IMR-90 (cell line): ENCODE data around the gene CDK5RAP3. TPM values are rescaled to one million over a fixed set of nuclear protein-coding genes. Genes with fewer than 3 reads are reported as not detected.

ENCODE experiments used
- ATAC-seq: fragments of 200-7000 bp; cut with Tn5 transposase; 2 replicates; pipeline ENCODE4 v1.9.1; 2020; ENCODE audit warnings: low read depth, mild to moderate bottlenecking, moderate library complexity
- BruUV-seq: library from RNA; stranded (reverse); fragments of 400-500 nt; replicated peaks from 2 replicates; lab custom pipeline; 2021; lab: Mats Ljungman, UMichigan
- CTCF ChIA-PET: fragments of 300-600 bp; formaldehyde crosslinking; extraction: SDS; loops from one replicate; lab custom pipeline; 2021; ENCODE audit warnings: antibody characterized with exemption; lab: Yijun Ruan, JAX
- POLR2A ChIA-PET: fragments of 300-600 bp; sonication (Branson Sonifier 250); formaldehyde crosslinking; loops from one replicate; lab custom pipeline; 2022; ENCODE audit warnings: antibody characterized with exemption; ENCODE audit not compliant: unreplicated experiment; lab: Charles Lee
- DNase-seq: peaks from one replicate; pipeline ENCODE4 v3.0.0; 2013
- H2AFZ ChIP-seq: replicated peaks from 2 replicates; pipeline ENCODE3; 2013; ENCODE audit warnings: low read length, mild to moderate bottlenecking; ENCODE audit not compliant: poor library complexity
- H2AK5ac ChIP-seq: 2 replicates; pipeline ENCODE4 v1.6.1; 2013; ENCODE audit warnings: low read depth, low read length, inconsistent platforms
- H2AK9ac ChIP-seq: replicated peaks from 2 replicates; pipeline ENCODE3; 2013; ENCODE audit warnings: mild to moderate bottlenecking, low read depth, low read length, moderate library complexity; ENCODE audit not compliant: poor library complexity
- H2BK120ac ChIP-seq: 2 replicates; pipeline ENCODE4 v1.6.1; 2013; ENCODE audit warnings: low read depth, low read length, inconsistent platforms
- H2BK15ac ChIP-seq: 3 replicates; pipeline ENCODE4 v1.6.1; 2013; ENCODE audit warnings: low read depth, low read length, inconsistent platforms
- H2BK20ac ChIP-seq: 2 replicates; pipeline ENCODE4 v1.6.1; 2013; ENCODE audit warnings: low read depth, mild to moderate bottlenecking, inconsistent platforms, low read length, moderate library complexity
- H2BK5ac ChIP-seq: 2 replicates; pipeline ENCODE4 v1.6.1; 2013; ENCODE audit warnings: mild to moderate bottlenecking, low read depth, low read length, inconsistent platforms; ENCODE audit not compliant: poor library complexity, severe bottlenecking
- H3K14ac ChIP-seq: replicated peaks from 2 replicates; pipeline ENCODE4 v1.6.1; 2013; ENCODE audit warnings: low read depth, low read length, inconsistent platforms
- H3K18ac ChIP-seq: 2 replicates; pipeline ENCODE4 v1.6.1; 2013; ENCODE audit warnings: low read depth, low read length, control low read depth
- H3K23ac ChIP-seq: 2 replicates; pipeline ENCODE4 v1.6.1; 2013; ENCODE audit warnings: low read depth, low read length, inconsistent platforms
- H3K27ac ChIP-seq: 2 replicates; pipeline ENCODE4 v1.5.1; 2013; ENCODE audit warnings: mild to moderate bottlenecking, control low read depth, low read length; ENCODE audit not compliant: insufficient read depth
- H3K27me3 ChIP-seq: 2 replicates; pipeline ENCODE4 v1.6.1; 2013; ENCODE audit warnings: low read length; ENCODE audit not compliant: control insufficient read depth, insufficient read depth
- H3K36me3 ChIP-seq: 2 replicates; pipeline ENCODE4 v1.6.1; 2013; ENCODE audit warnings: low read length, mixed read lengths; ENCODE audit not compliant: control insufficient read depth, insufficient read depth
- H3K4ac ChIP-seq: 2 replicates; pipeline ENCODE4 v1.6.1; 2013; ENCODE audit warnings: low read depth, low read length, inconsistent platforms
- H3K4me1 ChIP-seq: 2 replicates; pipeline ENCODE4 v1.6.1; 2013; ENCODE audit warnings: low read length, mixed read lengths; ENCODE audit not compliant: control insufficient read depth, insufficient read depth
- H3K4me2 ChIP-seq: 2 replicates; pipeline ENCODE4 v1.6.1; 2013; ENCODE audit warnings: low read depth, mild to moderate bottlenecking, control low read depth, low read length, moderate library complexity
- H3K4me3 ChIP-seq: 2 replicates; pipeline ENCODE4 v1.5.1; 2013; ENCODE audit warnings: low read depth, mild to moderate bottlenecking, control low read depth, low read length, moderate library complexity; ENCODE audit not compliant: insufficient read depth
- H3K56ac ChIP-seq: 2 replicates; pipeline ENCODE4 v1.6.1; 2013; ENCODE audit warnings: low read length, inconsistent platforms; ENCODE audit not compliant: insufficient read depth; ENCODE audit errors: extremely low read depth
- H3K79me1 ChIP-seq, 2 experiments: 2 replicates each; pipeline ENCODE4 v1.6.1; 2013; ENCODE audit warnings: low read length in 2 of 2, inconsistent platforms in 1 of 2, low read depth in 1 of 2
- H3K9ac ChIP-seq: 2 replicates; pipeline ENCODE4 v1.6.1; 2013; ENCODE audit warnings: low read depth, low read length, control low read depth
- H3K9me1 ChIP-seq: 2 replicates; pipeline ENCODE4 v1.6.1; 2013; ENCODE audit warnings: low read length, inconsistent platforms; ENCODE audit not compliant: insufficient read depth
- H3K9me3 ChIP-seq: 2 replicates; pipeline ENCODE4 v1.6.1; 2013; ENCODE audit warnings: low read length; ENCODE audit not compliant: control insufficient read depth, insufficient read depth
- H4K20me1 ChIP-seq: 2 replicates; pipeline ENCODE4 v1.6.1; 2013; ENCODE audit warnings: low read length, inconsistent platforms; ENCODE audit not compliant: insufficient read depth
- H4K5ac ChIP-seq: 2 replicates; pipeline ENCODE4 v1.6.1; 2013; ENCODE audit warnings: mild to moderate bottlenecking, low read depth, low read length, control low read depth
- H4K8ac ChIP-seq, 2 experiments: 2 replicates each; pipeline ENCODE4 v1.6.1; 2013; ENCODE audit warnings: low read depth in 2 of 2, low read length in 2 of 2, control low read depth in 1 of 2, inconsistent platforms in 1 of 2
- H4K91ac ChIP-seq: 2 replicates; pipeline ENCODE4 v1.6.1; 2013; ENCODE audit warnings: low read depth, low read length, inconsistent platforms; ENCODE audit not compliant: insufficient read depth
- FOS ChIP-seq: fragments of 150-350 bp; IDR thresholded peaks from 2 replicates; pipeline ENCODE4 v1.6.1; 2016; ENCODE audit warnings: low read depth, low read length
- MXI1 ChIP-seq: IDR thresholded peaks from 2 replicates; pipeline ENCODE4 v1.6.1; 2012; ENCODE audit warnings: low read depth, mild to moderate bottlenecking, low read length, moderate library complexity, borderline replicate concordance
- RAD21 ChIP-seq: IDR thresholded peaks from 2 replicates; pipeline ENCODE4 v1.6.1; 2012; ENCODE audit warnings: low read length, improper control_type of control experiment
- WGBS, 2 experiments: methylation state at CpG; one replicate each; pipeline versions ENCODE4 v1.1.5 to v1.1.7; 2013; ENCODE audit warnings: missing lambda C conversion rate in 2 of 2; ENCODE audit not compliant: insufficient read length in 1 of 2; ENCODE audit errors: extremely low coverage in 2 of 2; 5-methylcytosine and 5-hydroxymethylcytosine counted together
- dilution Hi-C: fragments of 300-500 bp; cut with HindIII; formaldehyde crosslinking; loops from one replicate; pipeline ENCODE4 v1.14.3; 2018; ENCODE audit warnings: low sequenced_read_pairs; ENCODE audit not compliant: unreplicated experiment
- in situ Hi-C: fragments of 300-500 bp; cut with MboI; formaldehyde crosslinking; loops from 3 replicates; pipeline ENCODE4 v1.14.3; 2019; ENCODE audit warnings: low sequenced_read_pairs, inconsistent platforms, mixed read lengths
- intact Hi-C: fragments of 100-400 bp; cut with micrococcal nuclease; formaldehyde crosslinking; loops from 2 replicates; pipeline ENCODE4 v1.10.0; 2022
- polyA plus RNA-seq, 3 experiments: library from polyadenylated mRNA; depleted of rRNA; stranded (reverse); fragments of >200 nt; gene quantifications; 2 replicates each; pipeline ENCODE4 v1.2.3, GENCODE V29; 2012; ENCODE audit warnings: low replicate concordance in 1 of 3
- total RNA-seq: library from RNA; depleted of rRNA; stranded (reverse); fragments of >200 nt; gene quantifications from 2 replicates; pipeline ENCODE4 v1.2.3, GENCODE V29; 2012
- TF ChIP-seq, protein P1 (sequence below): conservative IDR thresholded peaks from 2 replicates; pipeline ENCODE4 v1.5.1; 2012; ENCODE audit warnings: mild to moderate bottlenecking, low read depth, low read length, improper control_type of control experiment
- TF ChIP-seq, protein P2 (sequence below): fragments of 150-350 bp; IDR thresholded peaks from 2 replicates; pipeline ENCODE4 v1.6.1; 2017; ENCODE audit warnings: mild to moderate bottlenecking, antibody characterized with exemption, low read length, low read depth

CDK5RAP3 gene
- total and polyA plus RNA-seq, 2 of the 4 experiments (the other 2 are of a cell fraction), result 75.3 to 153 TPM

GRCh38 chr17:48023400-48024148, 52.7 kb downstream of the CDK5RAP3 start:
- CTCF ChIA-PET, result interaction anchor here (0.8 kb wide), 1 partner anchor 24 kb away, joined by 3 read pairs; no protein-coding TSS in a partner anchor
- peak overlapping the region; percentile 33 for H3K4me3 ChIP-seq
- no peaks in the 10 kb centered on the region for H3K9me1 ChIP-seq
- no peak overlapping the region; the same call in 1 of the 2 replicates for H2AK5ac ChIP-seq
- H3K27me3 ChIP-seq, result no peaks in the 10 kb centered on the region
- intact Hi-C loops, result loop anchor here (2.0 to 10.0 kb wide), 2 partner anchors 77 to 311 kb away; partner anchors contain the start of gene CBX1
- no peak overlapping the region for H3K56ac ChIP-seq
- H2BK15ac ChIP-seq, result no peak overlapping the region
- WGBS, 2 experiments, result 2% methylated on average over 30 of the region's 54 CpGs; no CpG with 5 or more reads in 1 of the 2 experiments
- H4K8ac ChIP-seq, result 0 out of 4 replicates have a peak overlapping the region, but pooled peaks of 1 of the 2 experiments have one; percentile 42
- H3K18ac ChIP-seq, result no peak overlapping the region
- DNase-seq (peak; percentile 32), ATAC-seq (peak; percentile 15)
- H3K36me3 ChIP-seq, result no peaks in the 10 kb centered on the region
- peaks cover 0 to 7% of the 10 kb centered on the region in 2 experiments; a peak in 1 of 4 replicates for H3K79me1 ChIP-seq
- BruUV-seq, result no TSS peak
- H3K9me3 ChIP-seq, result no peaks in the 10 kb centered on the region
- peak overlapping the region; percentile 92 for H2AFZ ChIP-seq
- no peak overlapping the region for H3K14ac ChIP-seq
- dilution Hi-C loops, result no loop called here
- H3K4ac ChIP-seq, result no peak overlapping the region
- POLR2A ChIA-PET, result no interaction called here
- H2BK120ac ChIP-seq, result 0 out of 2 replicates have a peak overlapping the region, but pooled peaks have one; percentile 2
- H2BK5ac ChIP-seq, result no peak overlapping the region
- in situ Hi-C loops, result loop anchor here (10.0 kb wide), 1 partner anchor 571 kb away; the partner anchor contains the start of genes HOXB3 and HOXB5
- H4K5ac ChIP-seq, result no peak overlapping the region
- no peak overlapping the region for H3K9ac ChIP-seq
- no peak overlapping the region for H3K27ac ChIP-seq
- no peak overlapping the region for H4K91ac ChIP-seq
- H3K23ac ChIP-seq, result no peak overlapping the region
- peaks cover 18% of the 10 kb centered on the region for H3K4me1 ChIP-seq
- peak; percentile 87 for TF ChIP-seq MXI1
- TF ChIP-seq RAD21, result no peak
- TF ChIP-seq FOS, result no peak
- TF ChIP-seq, protein P1, sequence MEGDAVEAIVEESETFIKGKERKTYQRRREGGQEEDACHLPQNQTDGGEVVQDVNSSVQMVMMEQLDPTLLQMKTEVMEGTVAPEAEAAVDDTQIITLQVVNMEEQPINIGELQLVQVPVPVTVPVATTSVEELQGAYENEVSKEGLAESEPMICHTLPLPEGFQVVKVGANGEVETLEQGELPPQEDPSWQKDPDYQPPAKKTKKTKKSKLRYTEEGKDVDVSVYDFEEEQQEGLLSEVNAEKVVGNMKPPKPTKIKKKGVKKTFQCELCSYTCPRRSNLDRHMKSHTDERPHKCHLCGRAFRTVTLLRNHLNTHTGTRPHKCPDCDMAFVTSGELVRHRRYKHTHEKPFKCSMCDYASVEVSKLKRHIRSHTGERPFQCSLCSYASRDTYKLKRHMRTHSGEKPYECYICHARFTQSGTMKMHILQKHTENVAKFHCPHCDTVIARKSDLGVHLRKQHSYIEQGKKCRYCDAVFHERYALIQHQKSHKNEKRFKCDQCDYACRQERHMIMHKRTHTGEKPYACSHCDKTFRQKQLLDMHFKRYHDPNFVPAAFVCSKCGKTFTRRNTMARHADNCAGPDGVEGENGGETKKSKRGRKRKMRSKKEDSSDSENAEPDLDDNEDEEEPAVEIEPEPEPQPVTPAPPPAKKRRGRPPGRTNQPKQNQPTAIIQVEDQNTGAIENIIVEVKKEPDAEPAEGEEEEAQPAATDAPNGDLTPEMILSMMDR, result peak; percentile 22; the same call in 1 of the 2 replicates
- TF ChIP-seq, protein P2, sequence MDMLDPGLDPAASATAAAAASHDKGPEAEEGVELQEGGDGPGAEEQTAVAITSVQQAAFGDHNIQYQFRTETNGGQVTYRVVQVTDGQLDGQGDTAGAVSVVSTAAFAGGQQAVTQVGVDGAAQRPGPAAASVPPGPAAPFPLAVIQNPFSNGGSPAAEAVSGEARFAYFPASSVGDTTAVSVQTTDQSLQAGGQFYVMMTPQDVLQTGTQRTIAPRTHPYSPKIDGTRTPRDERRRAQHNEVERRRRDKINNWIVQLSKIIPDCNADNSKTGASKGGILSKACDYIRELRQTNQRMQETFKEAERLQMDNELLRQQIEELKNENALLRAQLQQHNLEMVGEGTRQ, result peak; percentile 38
- H2AK9ac ChIP-seq, result peak overlapping the region; percentile 66
- H4K20me1 ChIP-seq, result peaks cover 3% of the 10 kb centered on the region; the same call in 1 of the 2 replicates
- no peak overlapping the region for H2BK20ac ChIP-seq
- H3K4me2 ChIP-seq, result peak overlapping the region; percentile 83
